SK-N-SH (cell line): Measurements from ENCODE around the gene NFX1. TPM values are rescaled to one million over a fixed set of nuclear protein-coding genes. Genes with fewer than 3 reads are reported as not detected.

Experiments
- CTCF ChIA-PET: fragments of 300-600, 350-600 bp; formaldehyde crosslinking; extraction: SDS; loops from one replicate; lab custom pipeline; 2021; lab: Yijun Ruan, JAX
- POLR2A ChIA-PET: fragments of 350-600 bp; sonication (Branson Sonifier 250); formaldehyde crosslinking; extraction: SDS; loops from one replicate; lab custom pipeline; 2020; ENCODE audit warnings: antibody characterized with exemption, inconsistent platforms; lab: Yijun Ruan, JAX
- DNase-seq: peaks from one replicate; pipeline ENCODE4 v3.0.0; 2012
- H2AFZ ChIP-seq: fragments of 200-600 bp; sonication (generic); 2 replicates; pipeline ENCODE4 v1.8.1; 2016; ENCODE audit warnings: antibody characterized with exemption, mild to moderate bottlenecking, low read depth
- H3F3A ChIP-seq: fragments of 200-600 bp; sonication (generic); replicated peaks from 2 replicates; pipeline ENCODE3; 2016; ENCODE audit warnings: antibody characterized with exemption, mild to moderate bottlenecking; ENCODE audit not compliant: insufficient read depth
- H3K27ac ChIP-seq, 2 experiments: fragments of 200-500 bp in 1 of 2; fragments of 200-600 bp in 1 of 2; sonication (Bioruptor generic) in 1 of 2; sonication (generic), shearing (Covaris generic) in 1 of 2; 2 replicates each; pipeline versions ENCODE4 v1.5.1 to v1.6.1; 2014 to 2016; ENCODE audit warnings: low read depth in 2 of 2, inconsistent platforms in 1 of 2, low read length in 1 of 2, mild to moderate bottlenecking in 1 of 2, mixed read lengths in 1 of 2
- H3K27me3 ChIP-seq: fragments of 200-600 bp; sonication (generic), shearing (Covaris generic); 2 replicates; pipeline ENCODE4 v1.6.1; 2016; ENCODE audit warnings: mixed run types; ENCODE audit not compliant: insufficient read depth
- H3K36me3 ChIP-seq, 2 experiments: fragments of 200-500 bp in 1 of 2; fragments of 200-600 bp in 1 of 2; sonication (Bioruptor generic) in 1 of 2; sonication (generic) in 1 of 2; replicated peaks in 1 of 2; 2 replicates each; pipeline versions ENCODE3 to v1.5.1; 2014 to 2016; ENCODE audit warnings: low read length in 1 of 2, mild to moderate bottlenecking in 1 of 2; ENCODE audit not compliant: insufficient read depth in 2 of 2, control insufficient read depth in 1 of 2
- H3K4me1 ChIP-seq, 2 experiments: fragments of 200-500 bp in 1 of 2; fragments of 200-600 bp in 1 of 2; sonication (Bioruptor generic) in 1 of 2; sonication (generic), shearing (Covaris generic) in 1 of 2; 2 replicates each; pipeline versions ENCODE4 v1.5.1 to v1.6.1; 2014 to 2016; ENCODE audit warnings: low read depth in 1 of 2, low read length in 1 of 2, mixed run types in 1 of 2; ENCODE audit not compliant: insufficient read depth in 2 of 2, control insufficient read depth in 1 of 2
- H3K4me2 ChIP-seq: fragments of 200-600 bp; sonication (generic), shearing (Covaris generic); 2 replicates; pipeline ENCODE4 v1.6.1; 2017; ENCODE audit warnings: mixed run types
- H3K4me3 ChIP-seq, 2 experiments: fragments of 200-500 bp in 1 of 2; fragments of 200-600 bp in 1 of 2; sonication (Bioruptor generic) in 1 of 2; sonication (generic), shearing (Covaris generic) in 1 of 2; 2 replicates each; pipeline versions ENCODE4 v1.5.1 to v1.8.1; 2014 to 2016; ENCODE audit warnings: low read depth in 2 of 2, inconsistent platforms in 1 of 2, low read length in 1 of 2, mild to moderate bottlenecking in 1 of 2, mixed read lengths in 1 of 2, moderate library complexity in 1 of 2
- H3K79me2 ChIP-seq: fragments of 200-600 bp; sonication (generic); 2 replicates; pipeline ENCODE4 v1.8.1; 2017; ENCODE audit warnings: mild to moderate bottlenecking; ENCODE audit not compliant: insufficient read depth
- H3K9ac ChIP-seq: fragments of 200-600 bp; sonication (generic); 2 replicates; pipeline ENCODE4 v1.6.1; 2017; ENCODE audit warnings: mixed run types
- H3K9me2 ChIP-seq: fragments of 200-600 bp; sonication (generic); 2 replicates; pipeline ENCODE4 v1.6.1; 2017; ENCODE audit warnings: mixed run types
- H3K9me3 ChIP-seq: fragments of 200-600 bp; sonication (generic); 2 replicates; pipeline ENCODE4 v1.6.1; 2017; ENCODE audit warnings: mixed run types, mild to moderate bottlenecking, moderate library complexity
- H4K20me1 ChIP-seq: fragments of 200-600 bp; sonication (generic); 2 replicates; pipeline ENCODE4 v1.6.1; 2017; ENCODE audit warnings: mild to moderate bottlenecking, mixed run types; ENCODE audit not compliant: insufficient read depth
- CHD2 ChIP-seq: fragments of 150-350 bp; IDR thresholded peaks from 2 replicates; pipeline ENCODE4 v1.6.1; 2018; ENCODE audit warnings: low read length; ENCODE audit not compliant: partially characterized antibody
- CTCF ChIP-seq: fragments of 200-600 bp; sonication (generic); IDR thresholded peaks from 2 replicates; pipeline ENCODE4 v1.6.1; 2017; ENCODE audit warnings: antibody characterized with exemption, mild to moderate bottlenecking, moderate library complexity
- ELF1 ChIP-seq: IDR thresholded peaks from 2 replicates; pipeline ENCODE4 v1.4.0; 2012
- EZH2phosphoT487 ChIP-seq: fragments of 200-600 bp; sonication (generic); IDR thresholded peaks from 2 replicates; pipeline ENCODE4 v1.6.1; 2017; ENCODE audit warnings: low read depth, mixed run types, mild to moderate bottlenecking, antibody characterized with exemption, moderate library complexity, borderline replicate concordance
- FOSL2 ChIP-seq: IDR thresholded peaks from 2 replicates; pipeline ENCODE4 v1.4.0; 2012; ENCODE audit warnings: low read depth, mild to moderate bottlenecking, moderate library complexity, borderline replicate concordance
- GABPA ChIP-seq: IDR thresholded peaks from 2 replicates; pipeline ENCODE4 v1.4.0; 2012; ENCODE audit warnings: low read depth, mild to moderate bottlenecking
- IRF3 ChIP-seq: fragments of 150-350 bp; IDR thresholded peaks from 2 replicates; pipeline ENCODE4 v1.6.1; 2016; ENCODE audit warnings: mild to moderate bottlenecking, low read depth, low read length
- JUND ChIP-seq: IDR thresholded peaks from 2 replicates; pipeline ENCODE4 v1.4.0; 2012
- MAX ChIP-seq: IDR thresholded peaks from 2 replicates; pipeline ENCODE4 v1.4.0; 2012; ENCODE audit warnings: low read depth
- MEF2A ChIP-seq: IDR thresholded peaks from 2 replicates; pipeline ENCODE4 v1.4.0; 2012; ENCODE audit warnings: low read depth, borderline replicate concordance
- NFIC ChIP-seq: IDR thresholded peaks from 2 replicates; pipeline ENCODE4 v1.4.0; 2012; ENCODE audit warnings: borderline replicate concordance
- POLR2AphosphoS5 ChIP-seq: IDR thresholded peaks from 2 replicates; pipeline ENCODE4 v1.6.1; 2012; ENCODE audit warnings: low read depth, low read length
- RAD21 ChIP-seq: IDR thresholded peaks from 2 replicates; pipeline ENCODE4 v1.6.1; 2012; ENCODE audit warnings: mild to moderate bottlenecking, low read length
- RCOR1 ChIP-seq: fragments of 150-350 bp; IDR thresholded peaks from 2 replicates; pipeline ENCODE4 v1.6.1; 2017; ENCODE audit warnings: antibody characterized with exemption, low read length
- REST ChIP-seq: IDR thresholded peaks from 2 replicates; pipeline ENCODE4 v1.6.1; 2012; ENCODE audit warnings: mild to moderate bottlenecking, low read depth, low read length, moderate library complexity
- RXRA ChIP-seq: IDR thresholded peaks from 2 replicates; pipeline ENCODE4 v1.4.0; 2012; ENCODE audit warnings: low read depth, mild to moderate bottlenecking, borderline replicate concordance
- TAF1 ChIP-seq: IDR thresholded peaks from 2 replicates; pipeline ENCODE4 v1.6.1; 2012; ENCODE audit warnings: low read depth, mild to moderate bottlenecking, low read length, moderate library complexity, borderline replicate concordance
- YY1 ChIP-seq: IDR thresholded peaks from 2 replicates; pipeline ENCODE4 v1.4.0; 2012; ENCODE audit warnings: low read depth, mild to moderate bottlenecking
- WGBS: methylation state at CpG from one replicate; pipeline ENCODE4 v1.1.6; 2017; ENCODE audit warnings: low lambda C conversion rate; 5-methylcytosine and 5-hydroxymethylcytosine counted together
- polyA plus RNA-seq, 3 experiments: library from polyadenylated mRNA; depleted of rRNA; stranded (reverse); fragments of >200 nt; gene quantifications; 2 replicates each; pipeline ENCODE4 v1.2.3, GENCODE V29; 2012
- TF ChIP-seq, protein P1 (sequence below): IDR thresholded peaks from 2 replicates; pipeline ENCODE4 v1.4.0; 2012; ENCODE audit warnings: low read depth, borderline replicate concordance
- TF ChIP-seq, protein P2 (sequence below): IDR thresholded peaks from 2 replicates; pipeline ENCODE4; 2012

Gene NFX1
- polyA plus RNA-seq, 1 of the 3 experiments (the other 2 are of a cell fraction), result 19.6 TPM

DNA sequence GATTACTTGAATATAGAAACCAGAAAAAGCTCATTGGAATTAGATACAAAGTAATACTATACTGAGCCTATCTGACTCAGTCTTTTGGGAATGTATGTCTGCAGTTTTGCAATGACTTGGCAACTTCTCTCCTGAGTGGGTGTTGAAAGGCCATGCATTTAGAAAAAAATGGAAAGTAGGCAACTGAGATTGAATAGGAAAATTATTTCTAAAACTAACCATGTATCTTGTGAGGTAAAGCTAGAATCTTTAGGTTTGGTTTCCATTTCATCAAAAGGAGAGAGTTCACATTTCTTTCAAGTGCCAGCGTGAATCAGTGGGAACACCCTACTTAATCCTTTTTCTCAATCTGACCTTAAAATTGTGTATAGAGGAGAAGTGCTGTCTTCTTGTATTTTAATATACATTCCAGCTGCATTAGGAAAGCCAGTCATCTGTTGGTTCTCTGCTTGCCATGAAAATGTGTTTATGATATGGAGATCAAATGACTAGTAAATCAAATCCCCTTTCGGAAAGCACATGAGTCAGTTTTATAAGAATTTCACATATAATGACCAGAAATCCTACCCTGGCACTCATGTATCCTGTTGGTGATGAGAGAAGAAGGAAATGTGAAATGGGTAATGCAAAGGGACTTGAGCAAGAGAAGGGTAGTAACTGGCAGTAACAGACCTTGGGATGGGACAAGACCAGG lies 30.4 kb downstream of the NFX1 start (continued):
- TF ChIP-seq, protein P1, sequence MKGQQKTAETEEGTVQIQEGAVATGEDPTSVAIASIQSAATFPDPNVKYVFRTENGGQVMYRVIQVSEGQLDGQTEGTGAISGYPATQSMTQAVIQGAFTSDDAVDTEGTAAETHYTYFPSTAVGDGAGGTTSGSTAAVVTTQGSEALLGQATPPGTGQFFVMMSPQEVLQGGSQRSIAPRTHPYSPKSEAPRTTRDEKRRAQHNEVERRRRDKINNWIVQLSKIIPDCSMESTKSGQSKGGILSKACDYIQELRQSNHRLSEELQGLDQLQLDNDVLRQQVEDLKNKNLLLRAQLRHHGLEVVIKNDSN, result no peak
- TF ChIP-seq EZH2phosphoT487, result no peak
- TF ChIP-seq CHD2, result no peak
- TF ChIP-seq IRF3, result no peak
- no peak for TF ChIP-seq YY1
- no peak for TF ChIP-seq REST
- TF ChIP-seq CTCF, result no peak
- TF ChIP-seq RAD21, result no peak
- TF ChIP-seq GABPA, result no peak
- TF ChIP-seq FOSL2, result peak; percentile 91
- TF ChIP-seq RCOR1, result no peak

DNA sequence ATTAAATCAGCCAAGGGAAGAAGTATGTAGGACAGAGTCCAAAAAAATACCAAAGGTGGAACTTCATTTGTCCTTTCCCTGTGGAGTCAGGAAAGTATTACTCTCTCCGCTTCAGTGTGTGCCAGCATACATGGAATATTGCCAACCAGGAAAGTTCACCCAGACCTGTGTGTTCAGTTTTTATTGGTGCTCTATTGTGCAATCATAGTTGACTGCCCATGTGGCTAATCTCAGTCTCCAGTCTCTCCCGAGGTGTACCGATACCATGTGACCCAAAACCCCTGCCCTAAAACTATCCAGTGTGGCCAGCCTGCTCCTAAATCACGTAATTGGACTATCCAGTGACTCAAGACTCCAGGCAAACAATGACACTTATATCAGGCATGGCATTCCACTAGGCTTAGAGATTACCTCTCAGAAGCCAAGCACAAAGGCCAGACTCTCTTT lies 38.8 kb downstream of the NFX1 start:
- Histone ChIP-seq H2AFZ (no peak overlapping the region), H3K36me3 (peaks cover 28 to 59% of the 10 kb centered on the region in 2 experiments), H4K20me1 (no peaks in the 10 kb centered on the region), H3K27me3 (no peaks in the 10 kb centered on the region), H3K27ac (peak overlapping the region; percentile 51 to 77; a peak in 3 of 4 replicates), H3K9ac (no peak overlapping the region), H3K79me2 (0 out of 2 replicates have a peak, but pooled peaks cover 6% of the 10 kb centered on the region), H3K4me1 (peaks cover 12 to 26% of the 10 kb centered on the region in 2 experiments; a peak in 3 of 4 replicates), H3K4me3 (no peak overlapping the region), H3K9me3 (no peaks in the 10 kb centered on the region), H3K9me2 (no peaks in the 10 kb centered on the region), H3F3A (peaks cover 45% of the 10 kb centered on the region), H3K4me2 (peak overlapping the region; percentile 24; the same call in 1 of the 2 replicates)
- WGBS, result 33% methylated on average over 4 of the region's 4 CpGs
- CTCF ChIA-PET, result no interaction called here
- POLR2A ChIA-PET, result no interaction called here
- DNase-seq, result no peak
- peak; percentile 88 for TF ChIP-seq MAX
- no peak for TF ChIP-seq TAF1
- no peak for TF ChIP-seq RCOR1
- TF ChIP-seq ELF1, result no peak
- TF ChIP-seq FOSL2, result peak; percentile 78
- TF ChIP-seq, protein P2, sequence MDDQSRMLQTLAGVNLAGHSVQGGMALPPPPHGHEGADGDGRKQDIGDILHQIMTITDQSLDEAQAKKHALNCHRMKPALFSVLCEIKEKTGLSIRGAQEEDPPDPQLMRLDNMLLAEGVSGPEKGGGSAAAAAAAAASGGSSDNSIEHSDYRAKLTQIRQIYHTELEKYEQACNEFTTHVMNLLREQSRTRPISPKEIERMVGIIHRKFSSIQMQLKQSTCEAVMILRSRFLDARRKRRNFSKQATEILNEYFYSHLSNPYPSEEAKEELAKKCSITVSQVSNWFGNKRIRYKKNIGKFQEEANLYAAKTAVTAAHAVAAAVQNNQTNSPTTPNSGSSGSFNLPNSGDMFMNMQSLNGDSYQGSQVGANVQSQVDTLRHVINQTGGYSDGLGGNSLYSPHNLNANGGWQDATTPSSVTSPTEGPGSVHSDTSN, result peak; percentile 67
- peak; percentile 83 for TF ChIP-seq NFIC
- peak; percentile 64; the same call in 1 of the 2 replicates for TF ChIP-seq RXRA
- no peak for TF ChIP-seq EZH2phosphoT487
- TF ChIP-seq JUND, result peak; percentile 68
- peak; percentile 49; the same call in 1 of the 2 replicates for TF ChIP-seq POLR2AphosphoS5
- no peak for TF ChIP-seq GABPA
- TF ChIP-seq, protein P1, result peak; percentile 82
- TF ChIP-seq MEF2A, result no peak
